Thoracic aorta (tissue), 2 donors: ENCODE results near the gene LYL1. TPM values are rescaled to one million over a fixed set of nuclear protein-coding genes. Genes with fewer than 3 reads are reported as not detected.
A peak's percentile ranks its signal among the peaks of the same experiment; 100 is the strongest.

Experiments
- ATAC-seq: fragments of 150-250 bp; one replicate; pipeline ENCODE4 v1.8.0; 2017; ENCODE audit warnings: low read depth; ENCODE audit not compliant: insufficient number of reproducible peaks, low FRiP score
- DNase-seq: peaks from one replicate; pipeline ENCODE4 v3.0.0-alpha.2; 2020; ENCODE audit warnings: low spot score
- H3K27ac ChIP-seq, 2 donors: fragments of 200-600 bp; sonication (generic); 1 replicate in 1 of 2; 2 replicates in 1 of 2; pipeline ENCODE4 v1.5.1; 2016; ENCODE audit warnings: mild to moderate bottlenecking in 2 of 2, moderate library complexity in 2 of 2
- H3K27me3 ChIP-seq: fragments of 200-600 bp; sonication (generic); replicated peaks from 2 replicates; pipeline ENCODE4 v1.6.0; 2016; ENCODE audit warnings: mild to moderate bottlenecking; ENCODE audit not compliant: insufficient read depth
- H3K36me3 ChIP-seq: fragments of 200-600 bp; sonication (generic); one replicate; pipeline ENCODE4 v1.5.1; 2016
- H3K4me1 ChIP-seq, 2 donors: fragments of 200-600 bp; sonication (generic); 1 replicate in 1 of 2; 2 replicates in 1 of 2; pipeline versions ENCODE4 v1.5.1 to v1.6.0; 2016; ENCODE audit warnings: low read depth in 2 of 2, mild to moderate bottlenecking in 1 of 2; ENCODE audit not compliant: control insufficient read depth in 1 of 2
- H3K4me3 ChIP-seq: fragments of 200-600 bp; sonication (generic); 2 replicates; pipeline ENCODE4 v1.5.1; 2016; ENCODE audit warnings: mild to moderate bottlenecking
- H3K9me3 ChIP-seq: fragments of 200-600 bp; sonication (generic); 2 replicates; pipeline ENCODE4 v1.5.1; 2016
- total RNA-seq, 2 donors: library from RNA; depleted of rRNA; stranded (reverse); fragments of >200 nt; gene quantifications; one replicate each; pipeline versions ENCODE4 v1.1.0 to v1.2.3, GENCODE V29; 2016
- TF ChIP-seq, protein P1 (sequence below): fragments of 200-600 bp; sonication (generic); IDR thresholded peaks from one replicate; pipeline ENCODE4 v1.5.1; 2019; ENCODE audit warnings: antibody characterized with exemption

Gene LYL1
- total RNA-seq, 2 donors from 2014 or later = 10.6 to 36.1 TPM

GRCh38 chr19:13097463-13098258 is 5.0 kb downstream of the LYL1 start:
- Histone ChIP-seq H3K27ac (peak overlapping the region in 1 of 2 donors; percentile 47), H3K27me3 (no peaks in the 10 kb centered on the region), H3K9me3 (no peaks in the 10 kb centered on the region), H3K36me3 (peaks cover 12% of the 10 kb centered on the region), H3K4me1 (peaks cover 25 to 75% of the 10 kb centered on the region in 2 donors), H3K4me3 (peak overlapping the region; percentile 66)
- ATAC-seq = no peak
- TF ChIP-seq, protein P1, sequence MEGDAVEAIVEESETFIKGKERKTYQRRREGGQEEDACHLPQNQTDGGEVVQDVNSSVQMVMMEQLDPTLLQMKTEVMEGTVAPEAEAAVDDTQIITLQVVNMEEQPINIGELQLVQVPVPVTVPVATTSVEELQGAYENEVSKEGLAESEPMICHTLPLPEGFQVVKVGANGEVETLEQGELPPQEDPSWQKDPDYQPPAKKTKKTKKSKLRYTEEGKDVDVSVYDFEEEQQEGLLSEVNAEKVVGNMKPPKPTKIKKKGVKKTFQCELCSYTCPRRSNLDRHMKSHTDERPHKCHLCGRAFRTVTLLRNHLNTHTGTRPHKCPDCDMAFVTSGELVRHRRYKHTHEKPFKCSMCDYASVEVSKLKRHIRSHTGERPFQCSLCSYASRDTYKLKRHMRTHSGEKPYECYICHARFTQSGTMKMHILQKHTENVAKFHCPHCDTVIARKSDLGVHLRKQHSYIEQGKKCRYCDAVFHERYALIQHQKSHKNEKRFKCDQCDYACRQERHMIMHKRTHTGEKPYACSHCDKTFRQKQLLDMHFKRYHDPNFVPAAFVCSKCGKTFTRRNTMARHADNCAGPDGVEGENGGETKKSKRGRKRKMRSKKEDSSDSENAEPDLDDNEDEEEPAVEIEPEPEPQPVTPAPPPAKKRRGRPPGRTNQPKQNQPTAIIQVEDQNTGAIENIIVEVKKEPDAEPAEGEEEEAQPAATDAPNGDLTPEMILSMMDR = no peak
- DNase-seq = no peak

- H3K36me3 ChIP-seq = peaks cover 12% of the 10 kb centered on the region
- no peaks in the 10 kb centered on the region for H3K27me3 ChIP-seq
- DNase-seq (no peak), ATAC-seq (no peak)
- H3K4me3 ChIP-seq = peak overlapping the region; percentile 66
- no peak overlapping the region for H3K27ac ChIP-seq
- peaks cover 27 to 75% of the 10 kb centered on the region in 2 donors for H3K4me1 ChIP-seq
- TF ChIP-seq, protein P1 = no peak
- H3K9me3 ChIP-seq = no peaks in the 10 kb centered on the region
These were observed 5.6 kb downstream of the LYL1 start for GRCh38 chr19:13097033-13097462.

DNA sequence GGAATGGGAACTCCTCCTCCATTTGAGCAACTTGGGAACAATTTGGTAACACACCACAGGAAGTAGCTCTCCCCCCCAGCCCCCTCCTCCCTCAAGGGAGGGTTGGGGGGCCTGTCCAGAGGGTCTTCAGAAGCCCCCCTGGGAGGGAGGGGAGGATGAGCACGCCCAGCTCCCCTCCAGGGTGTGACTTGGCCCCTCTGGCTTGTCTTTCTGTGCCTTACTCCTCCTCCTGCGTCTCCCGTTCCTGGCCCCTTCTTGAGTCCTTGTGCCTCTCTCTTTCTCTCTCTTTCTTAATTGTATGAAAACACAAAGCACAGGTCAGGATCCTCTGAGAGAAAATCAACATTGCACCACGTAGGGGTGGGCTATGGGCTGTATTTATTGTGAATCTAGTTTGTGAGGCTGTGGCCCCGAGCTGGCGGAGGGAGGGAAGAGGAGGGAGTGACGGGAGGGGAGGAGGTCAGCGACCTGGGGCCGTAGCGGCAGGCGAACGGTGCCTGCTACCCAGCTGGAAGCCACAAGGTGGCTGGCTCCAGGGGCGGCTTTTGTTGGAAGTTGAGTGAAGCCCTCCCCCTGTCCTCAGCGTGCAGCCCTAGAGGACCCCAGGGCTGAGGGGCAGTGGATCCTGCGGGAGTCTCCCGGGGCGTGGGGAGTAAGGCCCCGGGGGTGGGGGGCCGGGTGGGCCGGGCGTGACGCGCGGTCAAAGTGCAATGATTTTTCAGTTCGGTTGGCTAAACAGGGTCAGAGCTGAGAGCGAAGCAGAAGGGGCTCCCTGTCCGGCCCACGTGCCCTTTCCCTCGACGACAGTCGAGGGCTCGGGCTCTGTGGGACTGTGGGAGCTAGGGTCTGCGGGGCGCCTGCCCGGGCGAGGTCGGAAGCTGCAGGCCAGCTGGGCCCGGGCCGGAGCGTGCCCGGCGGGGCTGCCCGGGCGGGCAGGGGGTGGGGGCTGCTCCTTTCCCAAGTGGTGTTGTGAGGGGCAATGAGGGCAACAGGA is 6.4 kb downstream of the LYL1 start:
- ATAC-seq = no peak
- Histone ChIP-seq H3K36me3 (peaks cover 12% of the 10 kb centered on the region), H3K4me1 (peaks cover 26 to 74% of the 10 kb centered on the region in 2 donors), H3K4me3 (peak overlapping the region; percentile 55), H3K27me3 (no peaks in the 10 kb centered on the region), H3K9me3 (no peaks in the 10 kb centered on the region), H3K27ac (peak overlapping the region; percentile 56 to 63)
- TF ChIP-seq, protein P1 = peak; percentile 26
- DNase-seq = no peak

GRCh38 chr19:13095393-13095784 is 7.3 kb downstream of the LYL1 start:
- H3K9me3 ChIP-seq = no peaks in the 10 kb centered on the region
- ATAC-seq (no peak), DNase-seq (no peak)
- TF ChIP-seq, protein P1 = no peak
- peaks cover 12% of the 10 kb centered on the region for H3K36me3 ChIP-seq
- peaks cover 33 to 74% of the 10 kb centered on the region in 2 donors for H3K4me1 ChIP-seq
- H3K27me3 ChIP-seq = no peaks in the 10 kb centered on the region
- H3K27ac ChIP-seq = peak overlapping the region in 1 of 2 donors; percentile 50
- peak overlapping the region; percentile 55 for H3K4me3 ChIP-seq
